GM21390 (cell line): ENCODE measurements around the gene STAT4.

Experiments used
- ATAC-seq: cut with Tn5 transposase; IDR thresholded peaks from one replicate; pipeline ENCODE4 v1.9.1; 2021; ENCODE audit not compliant: unreplicated experiment

STAT4 gene

GRCh38 chr2:191150600-191151330, at the start of gene STAT4:
Gene STAT4, minus strand, starts transcription at chr2:191150994. Its CDS starts 2,791 bp downstream, at chr2:191148203.
- ATAC-seq = peak; percentile 79

- ATAC-seq = no peak
Observed at GRCh38 chr2:191199929-191200512, 49.2 kb upstream of the STAT4 start.

- no peak for ATAC-seq
Observed at GRCh38 chr2:191198271-191198670, 47.5 kb upstream of the STAT4 start.

- ATAC-seq = no peak
Observed at GRCh38 chr2:191197096-191197495, 46.3 kb upstream of the STAT4 start.

- ATAC-seq = no peak
Observed at GRCh38 chr2:191195021-191195420, 44.2 kb upstream of the STAT4 start.

- ATAC-seq = no peak
Observed at GRCh38 chr2:191190861-191191552, 40.2 kb upstream of the STAT4 start.

- ATAC-seq = no peak
Observed at GRCh38 chr2:191190435-191190834, 39.6 kb upstream of the STAT4 start.

- ATAC-seq = no peak
Observed at GRCh38 chr2:191189112-191189635, 38.4 kb upstream of the STAT4 start.

- no peak for ATAC-seq
Observed at GRCh38 chr2:191188550-191189093, 37.8 kb upstream of the STAT4 start.

GRCh38 chr2:191187105-191187829, 36.5 kb upstream of the STAT4 start:
- ATAC-seq = no peak

- no peak for ATAC-seq
Observed at GRCh38 chr2:191184457-191184856, 33.7 kb upstream of the STAT4 start.

- no peak for ATAC-seq
Observed at GRCh38 chr2:191183516-191183915, 32.7 kb upstream of the STAT4 start.

- no peak for ATAC-seq
Observed at GRCh38 chr2:191183081-191183480, 32.3 kb upstream of the STAT4 start.

GRCh38 chr2:191180713-191181112, 29.9 kb upstream of the STAT4 start:
- ATAC-seq = no peak

- no peak for ATAC-seq
Observed at GRCh38 chr2:191180276-191180675, 29.5 kb upstream of the STAT4 start.

GRCh38 chr2:191178806-191179514, 28.2 kb upstream of the STAT4 start:
- ATAC-seq = no peak

GRCh38 chr2:191177751-191178736, 27.2 kb upstream of the STAT4 start:
- no peak for ATAC-seq

GRCh38 chr2:191176801-191177438, 26.1 kb upstream of the STAT4 start:
- peak; percentile 18 for ATAC-seq

GRCh38 chr2:191176305-191176704, 25.5 kb upstream of the STAT4 start:
- ATAC-seq = peak; percentile 72
